Ovary (tissue), 9 donors: ENCODE results near the gene NR1D2. TPM values are rescaled to one million over a fixed set of nuclear protein-coding genes. Genes with fewer than 3 reads are reported as not detected.

Source experiments
- DNase-seq, 5 donors: peaks; one replicate each; pipeline ENCODE4 v3.0.0-alpha.2; 2019 to 2020
- H3K27ac ChIP-seq, 2 donors: fragments of 200-600 bp; one replicate each; pipeline versions ENCODE4 v1.5.1 to v1.8.0; 2019 to 2022
- H3K27me3 ChIP-seq: fragments of 200-600 bp; one replicate; pipeline ENCODE4 v1.8.0; 2022
- H3K36me3 ChIP-seq: fragments of 200-600 bp; sonication (generic); one replicate; pipeline ENCODE4 v1.5.1; 2019
- H3K4me1 ChIP-seq: one replicate; pipeline ENCODE4 v1.8.1; 2013; ENCODE audit warnings: mild to moderate bottlenecking, moderate library complexity; ENCODE audit not compliant: insufficient read depth
- H3K4me3 ChIP-seq: fragments of 200-600 bp; sonication (generic); one replicate; pipeline ENCODE4 v1.5.1; 2017
- H3K9me3 ChIP-seq, 2 donors: fragments of 200-600 bp in 1 of 2; sonication (generic) in 1 of 2; one replicate each; pipeline versions ENCODE4 v1.5.1 to v1.8.1; 2013 to 2019; ENCODE audit warnings: mild to moderate bottlenecking in 1 of 2, moderate library complexity in 1 of 2
- CTCF ChIP-seq, 3 donors: fragments of 450-650 bp in 2 of 3; fragments of 200-600 bp in 1 of 3; IDR thresholded peaks; one replicate each; pipeline versions ENCODE4 v1.5.1 to v1.8.0; 2016 to 2022; ENCODE audit warnings: antibody characterized with exemption in 3 of 3, mild to moderate bottlenecking in 1 of 3
- EP300 ChIP-seq: sonication (generic); formaldehyde crosslinking; IDR thresholded peaks from one replicate; pipeline ENCODE4 v1.6.1; 2017; ENCODE audit warnings: antibody characterized with exemption
- POLR2A ChIP-seq: fragments of 450-650 bp; IDR thresholded peaks from one replicate; pipeline ENCODE4 v1.6.1; 2017; ENCODE audit warnings: antibody characterized with exemption, mild to moderate bottlenecking, moderate library complexity
- WGBS, 3 donors: extraction: QIAGEN DNeasy Blood & Tissue Kit in 1 of 3; methylation state at CpG; one replicate each; pipeline versions ENCODE4 v1.1.5 to v1.1.7; 2013 to 2017; 5-methylcytosine and 5-hydroxymethylcytosine counted together
- intact Hi-C, 4 donors: fragments of 100-400 bp; cut with DNase I; formaldehyde crosslinking; loops; one replicate each; pipeline versions ENCODE4 v1.11.0 to v1.15.1; 2022 to 2023
- polyA plus RNA-seq, 2 donors: library from polyadenylated mRNA; stranded (reverse); fragments of 200-250 nt in 1 of 2; fragments of 350-450 nt in 1 of 2; fragmentation: Illumina TruSeq in 1 of 2; extraction: RNeasy Lipid Tissue Mini Kit (QIAGEN cat#74804) in 1 of 2; gene quantifications; one replicate each; pipeline ENCODE4 v1.2.3, GENCODE V29; 2013 to 2014
- total RNA-seq, 7 donors: library from RNA; depleted of rRNA in 2 of 7; stranded (reverse); fragments of >200 nt in 2 of 7; fragmentation: NEBNext Ultra II Directional in 3 of 7; extraction: Animal tissue kit (Norgen Biotek cat#: 25700) in 3 of 7; gene quantifications; one replicate each; pipeline versions ENCODE4 v1.1.0 to v1.2.4, GENCODE V29; 2016 to 2023
- donor health status: DM: no; HTN: no; CAD: no; lungs with moderate emphysema.
- donor health status: DM: no; HTN: no; CAD: no.
- donor health status: Bipolar disorder and iron deficiency.
- donor health status: DM: yes; HTN: yes; CAD: no.
- donor health status: DM: no; HTN: no; CAD: no.
- donor health status: DM: yes; HTN: yes; CAD: no.

NR1D2 gene
- total and polyA plus RNA-seq, 9 donors = 26.9 to 74.3 (median 34.4) TPM

- WGBS, 3 donors = 82 to 93% (median 90%) methylated on average over 5 of the region's 5 CpGs
- no peak overlapping the region for H3K27ac ChIP-seq
- no peaks in the 10 kb centered on the region for H3K9me3 ChIP-seq
- H3K27me3 ChIP-seq = no peaks in the 10 kb centered on the region
- DNase-seq = no peak
- TF ChIP-seq CTCF (IDR thresholded peaks at IDR 0.05) (no peak), EP300 (no peak), POLR2A (no peak)
- H3K36me3 ChIP-seq = no peaks in the 10 kb centered on the region
- no peak overlapping the region for H3K4me3 ChIP-seq
- peaks cover 4% of the 10 kb centered on the region for H3K4me1 ChIP-seq
- intact Hi-C loops = no loop called here
Observed at GRCh38 chr3:23968463-23969184, 23.5 kb downstream of the NR1D2 start.

- Histone ChIP-seq H3K27me3 (no peaks in the 10 kb centered on the region), H3K9me3 (no peaks in the 10 kb centered on the region), H3K36me3 (no peaks in the 10 kb centered on the region), H3K27ac (no peak overlapping the region), H3K4me1 (peaks cover 4% of the 10 kb centered on the region), H3K4me3 (no peak overlapping the region)
- no peak for DNase-seq
- TF ChIP-seq POLR2A = no peak
- TF ChIP-seq CTCF (IDR thresholded peaks at IDR 0.05) = no peak
- TF ChIP-seq EP300 = no peak
- intact Hi-C loops = no loop called here
- 87% methylated on average over 4 of the region's 4 CpGs for WGBS, 3 donors
Observed at GRCh38 chr3:23969393-23969792, 24.3 kb downstream of the NR1D2 start.

- Histone ChIP-seq H3K4me3 (no peak overlapping the region), H3K36me3 (no peaks in the 10 kb centered on the region), H3K9me3 (no peaks in the 10 kb centered on the region), H3K4me1 (peaks cover 2% of the 10 kb centered on the region), H3K27ac (no peak overlapping the region), H3K27me3 (no peaks in the 10 kb centered on the region)
- no peak for DNase-seq
- 94 to 100% (median 96%) methylated on average over 1 of the region's 1 CpG for WGBS, 3 donors
- TF ChIP-seq EP300 (no peak), POLR2A (no peak), CTCF (IDR thresholded peaks at IDR 0.05) (no peak)
- intact Hi-C loops = no loop called here
Observed at GRCh38 chr3:23971684-23972083, 26.6 kb downstream of the NR1D2 start.

GRCh38 chr3:23976555-23976954 lies 31.5 kb downstream of the NR1D2 start:
- H3K9me3 ChIP-seq = no peaks in the 10 kb centered on the region

More at GRCh38 chr3:23976555-23976954, 31.5 kb downstream of the NR1D2 start:
- Histone ChIP-seq H3K36me3 (no peaks in the 10 kb centered on the region), H3K27ac (no peak overlapping the region), H3K4me3 (no peak overlapping the region), H3K4me1 (no peaks in the 10 kb centered on the region), H3K27me3 (no peaks in the 10 kb centered on the region)
- 90 to 98% (median 90%) methylated on average over 4 of the region's 4 CpGs for WGBS, 3 donors
- intact Hi-C loops = no loop called here
- no peak for DNase-seq
- no peak for TF ChIP-seq POLR2A
- no peak for TF ChIP-seq CTCF (IDR thresholded peaks at IDR 0.05)
- TF ChIP-seq EP300 = no peak
